ENCODE results near the gene MPRIP. TPM values are rescaled to one million over a fixed set of nuclear protein-coding genes. Genes with fewer than 3 reads are reported as not detected.

Gene MPRIP
- total and polyA plus RNA-seq, 2 of the 13 experiments (the other 11 are each of a cell fraction or from before 2014, with no cell fraction given) = 50.2 to 52.4 TPM

- TF ChIP-seq SOX5 (CRISPR knock-in tag; IDR thresholded peaks at IDR 0.05; ENCODE audit: borderline replicate concordance) (0 out of 2 replicates have a peak, but pooled peaks have one; percentile 45), ZNF574 (CRISPR knock-in tag; IDR thresholded peaks at IDR 0.05) (peak; percentile 77), ZFP62 (CRISPR knock-in tag; IDR thresholded peaks at IDR 0.05) (no peak), HMGXB4 (CRISPR knock-in tag; IDR thresholded peaks at IDR 0.05; ENCODE audit: borderline replicate concordance in 1 of 2, low read depth in 1 of 2) (peak in 1 of 2 experiments; percentile 46; a peak in 1 of 4 replicates), HBP1 (CRISPR knock-in tag; IDR thresholded peaks at IDR 0.05; ENCODE audit: low read depth) (peak; percentile 60; the same call in 1 of the 2 replicates), ZNF543 (CRISPR knock-in tag; IDR thresholded peaks at IDR 0.05) (peak; percentile 83; the same call in 1 of the 2 replicates), RELA (CRISPR knock-in tag; IDR thresholded peaks at IDR 0.05) (no peak), HNRNPK (IDR thresholded peaks at IDR 0.05; ENCODE audit: low read depth, low read length, poor library complexity, severe bottlenecking) (peak; percentile 90), ZNF30 (CRISPR knock-in tag; IDR thresholded peaks at IDR 0.05) (peak; percentile 65; the same call in 1 of the 2 replicates), CERS6 (CRISPR knock-in tag; IDR thresholded peaks at IDR 0.05) (peak; percentile 82; the same call in 1 of the 2 replicates), ARNTL (CRISPR knock-in tag; IDR thresholded peaks at IDR 0.05) (peak; percentile 100), THAP11 (CRISPR knock-in tag; IDR thresholded peaks at IDR 0.05) (peak; percentile 68), CHD2 (IDR thresholded peaks at IDR 0.05; ENCODE audit: low read depth, low read length) (no peak), KAT2B (IDR thresholded peaks at IDR 0.05; ENCODE audit: borderline replicate concordance, low read depth, low read length) (no peak), NFATC3 (CRISPR knock-in tag; IDR thresholded peaks at IDR 0.05) (peak; percentile 74; the same call in 1 of the 2 replicates), MYC (CRISPR knock-in tag; IDR thresholded peaks at IDR 0.05; ENCODE audit: borderline replicate concordance) (peak; percentile 100), ZMAT3 (CRISPR knock-in tag; conservative IDR thresholded peaks at IDR 0.05) (peak; percentile 98)
These were observed 164.1 kb downstream of the MPRIP start, which contains the start of gene PLD6 (continued) for GRCh38 chr17:17206124-17206912.
